PFSK-1 (cell line): Measurements from ENCODE around the gene ZC3H4.

Experiments used
- POLR2AphosphoS5 ChIP-seq: IDR thresholded peaks from 2 replicates; pipeline ENCODE4 v1.6.1; 2012; ENCODE audit warnings: low read depth, mild to moderate bottlenecking, control low read depth, low read length, moderate library complexity
- TF ChIP-seq, protein P1 (sequence below), 2 experiments: IDR thresholded peaks; 2 replicates each; pipeline versions ENCODE4 v1.6.1 to v1.8.0; 2011 to 2012; ENCODE audit warnings: low read depth in 2 of 2, low read length in 2 of 2, control low read depth in 1 of 2, inconsistent platforms in 1 of 2, mild to moderate bottlenecking in 1 of 2, moderate library complexity in 1 of 2; ENCODE audit not compliant: insufficient read depth in 1 of 2

DNA sequence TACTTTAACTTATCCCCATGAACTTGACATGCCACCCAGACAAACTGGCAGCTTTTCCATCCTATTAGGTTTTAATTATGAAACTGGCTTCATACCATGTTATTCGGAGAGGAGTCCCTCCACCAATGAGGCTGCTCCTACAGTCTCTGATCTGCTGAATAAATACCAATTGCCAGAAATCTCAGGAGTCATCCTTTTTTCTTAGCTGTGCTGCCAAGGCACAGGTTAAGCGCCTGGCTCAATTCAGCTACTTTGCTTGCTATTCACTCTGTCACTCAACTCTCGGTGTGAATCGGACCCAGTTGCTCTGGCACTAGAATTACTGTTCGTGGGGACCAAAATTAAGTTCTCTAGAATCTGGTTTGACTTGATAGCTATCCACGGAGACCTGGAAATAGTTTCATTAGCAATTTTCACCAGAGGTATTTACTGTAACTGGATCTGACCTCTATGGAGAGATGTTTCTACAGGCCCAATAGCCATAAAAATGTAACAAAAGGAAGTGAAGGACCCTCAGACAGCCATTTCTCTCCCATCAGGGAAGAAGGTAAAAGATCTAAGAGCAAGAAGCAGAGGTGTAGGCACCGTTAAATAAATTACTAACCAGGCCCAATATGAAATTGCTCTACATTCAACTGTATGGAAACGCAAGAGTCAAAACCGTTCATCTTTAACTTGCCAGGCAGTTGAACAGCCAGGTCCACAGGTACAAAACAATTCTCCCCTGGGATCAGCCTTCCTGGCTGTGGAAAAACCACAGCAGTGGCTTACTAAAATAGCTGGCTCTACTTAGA is 5.4 kb downstream of the ZC3H4 start:
- no peak for TF ChIP-seq POLR2AphosphoS5
- TF ChIP-seq, protein P1, sequence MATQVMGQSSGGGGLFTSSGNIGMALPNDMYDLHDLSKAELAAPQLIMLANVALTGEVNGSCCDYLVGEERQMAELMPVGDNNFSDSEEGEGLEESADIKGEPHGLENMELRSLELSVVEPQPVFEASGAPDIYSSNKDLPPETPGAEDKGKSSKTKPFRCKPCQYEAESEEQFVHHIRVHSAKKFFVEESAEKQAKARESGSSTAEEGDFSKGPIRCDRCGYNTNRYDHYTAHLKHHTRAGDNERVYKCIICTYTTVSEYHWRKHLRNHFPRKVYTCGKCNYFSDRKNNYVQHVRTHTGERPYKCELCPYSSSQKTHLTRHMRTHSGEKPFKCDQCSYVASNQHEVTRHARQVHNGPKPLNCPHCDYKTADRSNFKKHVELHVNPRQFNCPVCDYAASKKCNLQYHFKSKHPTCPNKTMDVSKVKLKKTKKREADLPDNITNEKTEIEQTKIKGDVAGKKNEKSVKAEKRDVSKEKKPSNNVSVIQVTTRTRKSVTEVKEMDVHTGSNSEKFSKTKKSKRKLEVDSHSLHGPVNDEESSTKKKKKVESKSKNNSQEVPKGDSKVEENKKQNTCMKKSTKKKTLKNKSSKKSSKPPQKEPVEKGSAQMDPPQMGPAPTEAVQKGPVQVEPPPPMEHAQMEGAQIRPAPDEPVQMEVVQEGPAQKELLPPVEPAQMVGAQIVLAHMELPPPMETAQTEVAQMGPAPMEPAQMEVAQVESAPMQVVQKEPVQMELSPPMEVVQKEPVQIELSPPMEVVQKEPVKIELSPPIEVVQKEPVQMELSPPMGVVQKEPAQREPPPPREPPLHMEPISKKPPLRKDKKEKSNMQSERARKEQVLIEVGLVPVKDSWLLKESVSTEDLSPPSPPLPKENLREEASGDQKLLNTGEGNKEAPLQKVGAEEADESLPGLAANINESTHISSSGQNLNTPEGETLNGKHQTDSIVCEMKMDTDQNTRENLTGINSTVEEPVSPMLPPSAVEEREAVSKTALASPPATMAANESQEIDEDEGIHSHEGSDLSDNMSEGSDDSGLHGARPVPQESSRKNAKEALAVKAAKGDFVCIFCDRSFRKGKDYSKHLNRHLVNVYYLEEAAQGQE (IDR thresholded peaks at IDR 0.05; ENCODE audit: insufficient read depth in 1 of 2, low read depth in 2 of 2, low read length in 2 of 2): no peak
